Right ventricle myocardium superior (tissue), 1 donor: Measurements from ENCODE around the gene FGF14. TPM values are rescaled to one million over a fixed set of nuclear protein-coding genes. Genes with fewer than 3 reads are reported as not detected.
"Not testable (repeated sequence)": the region's sequence is repeated elsewhere in the genome, so short reads cannot be mapped to it uniquely, and the experiment has no call there.

ENCODE experiments used
- ATAC-seq: fragments of 200-7000 bp; cut with Tn5 transposase; one replicate; pipeline ENCODE4 v1.9.1; 2020; ENCODE audit warnings: mild to moderate bottlenecking; ENCODE audit not compliant: poor library complexity
- DNase-seq: peaks from one replicate; pipeline ENCODE4 v3.0.0-alpha.2; 2020
- intact Hi-C: fragments of 100-400 bp; cut with DNase I; formaldehyde crosslinking; loops from one replicate; pipeline ENCODE4 v1.11.2; 2022
- total RNA-seq: library from RNA; stranded (reverse); fragmentation: NEBNext Ultra II Directional; extraction: Animal tissue kit (Norgen Biotek cat#: 25700); gene quantifications from one replicate; pipeline ENCODE4 v1.2.1, GENCODE V29; 2021
- donor health status: DM: no; HTN: yes; CAD: no; lungs with severe emphysema.

FGF14 gene
- total RNA-seq, 1 donor from 2014 or later, result 2.6 TPM

- no peak for ATAC-seq
- intact Hi-C loops, result no loop called here
Observed at GRCh38 chr13:102035969-102036368, 365.9 kb downstream of the FGF14 start.

GRCh38 chr13:102033857-102034331 lies 368.0 kb downstream of the FGF14 start:
- intact Hi-C loops, result no loop called here
- ATAC-seq, result no peak
- no peak for DNase-seq

More at GRCh38 chr13:102035969-102036368, 365.9 kb downstream of the FGF14 start:
- DNase-seq, result no peak

- ATAC-seq, result no peak
- intact Hi-C loops, result no loop called here
- DNase-seq, result no peak
Observed at GRCh38 chr13:102033386-102033785, 368.5 kb downstream of the FGF14 start.

- ATAC-seq (no peak), DNase-seq (no peak)
- intact Hi-C loops, result no loop called here
Observed at GRCh38 chr13:102028868-102029267, 373.0 kb downstream of the FGF14 start.

GRCh38 chr13:102028206-102028605 lies 373.6 kb downstream of the FGF14 start:
- no peak for ATAC-seq
- intact Hi-C loops, result no loop called here
- DNase-seq, result no peak

- DNase-seq, result no peak
- intact Hi-C loops, result no loop called here
- no peak for ATAC-seq
Observed at GRCh38 chr13:102021777-102022176, 380.1 kb downstream of the FGF14 start.

- DNase-seq (no peak), ATAC-seq (no peak)
- intact Hi-C loops, result no loop called here
Observed at GRCh38 chr13:102020611-102021216, 381.1 kb downstream of the FGF14 start.

GRCh38 chr13:102018716-102019115 lies 383.1 kb downstream of the FGF14 start:
- intact Hi-C loops, result no loop called here
- DNase-seq, result no peak
- ATAC-seq, result no peak

- intact Hi-C loops, result no loop called here
- no peak for DNase-seq
Observed at GRCh38 chr13:102017248-102017647, 384.6 kb downstream of the FGF14 start.

GRCh38 chr13:102012299-102013293 lies 389.3 kb downstream of the FGF14 start:
- ATAC-seq, result peak; percentile 96
- intact Hi-C loops, result no loop called here
- DNase-seq, result peak; percentile 45

More at GRCh38 chr13:102017248-102017647, 384.6 kb downstream of the FGF14 start:
- ATAC-seq, result no peak

GRCh38 chr13:102011455-102011854 lies 390.4 kb downstream of the FGF14 start:
- intact Hi-C loops, DNase-seq: not testable (repeated sequence)
- ATAC-seq, result peak; percentile 65

- intact Hi-C loops, result no loop called here
- DNase-seq (no peak), ATAC-seq (peak; percentile 65)
Observed at GRCh38 chr13:102003848-102004570, 397.8 kb downstream of the FGF14 start.

GRCh38 chr13:102002287-102002686 lies 399.6 kb downstream of the FGF14 start:
- intact Hi-C loops, result no loop called here
- ATAC-seq (peak; percentile 71), DNase-seq (no peak)

- ATAC-seq (no peak), DNase-seq (no peak)
- intact Hi-C loops, result no loop called here
Observed at GRCh38 chr13:102000764-102001163, 401.1 kb downstream of the FGF14 start.

GRCh38 chr13:101998129-101998528 lies 403.7 kb downstream of the FGF14 start:
- DNase-seq (no peak), ATAC-seq (no peak)
- intact Hi-C loops, result no loop called here

GRCh38 chr13:101996954-101997353 lies 404.9 kb downstream of the FGF14 start:
- ATAC-seq (no peak), DNase-seq (no peak)
- intact Hi-C loops, result no loop called here

GRCh38 chr13:101989798-101990350 lies 412.0 kb downstream of the FGF14 start:
- ATAC-seq (no peak), DNase-seq (no peak)
- intact Hi-C loops, result no loop called here

GRCh38 chr13:101988140-101988539 lies 413.7 kb downstream of the FGF14 start:
- ATAC-seq (no peak), DNase-seq (no peak)
- intact Hi-C loops, result no loop called here

GRCh38 chr13:101986316-101986715 lies 415.5 kb downstream of the FGF14 start:
- intact Hi-C loops, result no loop called here
- no peak for ATAC-seq
- DNase-seq, result no peak
